UCSD-AML1 (cell line): Measurements from ENCODE around the gene PDIA3.
"Not testable (repeated sequence)": the region's sequence is repeated elsewhere in the genome, so short reads cannot be mapped to it uniquely, and the experiment has no call there.

Source experiments
- DNase-seq: peaks from one replicate; lab custom pipeline; 2025; ENCODE audit not compliant: unreplicated experiment; lab: John Stamatoyannopoulos, UW

PDIA3 gene

DNA sequence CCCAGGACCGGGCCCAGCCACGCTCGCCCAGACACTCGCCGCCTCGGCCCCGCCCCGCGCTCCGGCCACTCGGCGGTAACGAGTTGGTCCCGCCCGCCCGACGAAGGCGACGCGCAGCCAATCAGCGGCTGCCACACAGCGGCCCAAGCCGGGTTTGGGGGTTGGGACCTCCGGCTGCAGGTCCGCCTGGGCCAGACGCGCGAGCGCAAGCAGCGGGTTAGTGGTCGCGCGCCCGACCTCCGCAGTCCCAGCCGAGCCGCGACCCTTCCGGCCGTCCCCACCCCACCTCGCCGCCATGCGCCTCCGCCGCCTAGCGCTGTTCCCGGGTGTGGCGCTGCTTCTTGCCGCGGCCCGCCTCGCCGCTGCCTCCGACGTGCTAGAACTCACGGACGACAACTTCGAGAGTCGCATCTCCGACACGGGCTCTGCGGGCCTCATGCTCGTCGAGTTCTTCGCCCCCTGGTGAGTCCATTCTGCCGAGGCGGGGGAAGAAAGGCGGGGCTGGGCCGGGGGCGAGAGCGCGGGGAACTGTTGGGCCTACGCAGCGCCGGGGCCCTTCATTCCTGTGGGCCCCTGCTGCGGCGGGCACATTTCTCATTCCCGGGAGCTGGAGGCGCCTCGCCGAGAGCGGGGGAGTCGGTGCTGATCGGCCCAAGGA is at the start of gene PDIA3:
Gene PDIA3, plus strand, starts transcription at position 194 of the 658 bp plus-strand sequence. Its CDS starts 102 bp downstream, at position 296.
- peak; percentile 93 for DNase-seq

DNA sequence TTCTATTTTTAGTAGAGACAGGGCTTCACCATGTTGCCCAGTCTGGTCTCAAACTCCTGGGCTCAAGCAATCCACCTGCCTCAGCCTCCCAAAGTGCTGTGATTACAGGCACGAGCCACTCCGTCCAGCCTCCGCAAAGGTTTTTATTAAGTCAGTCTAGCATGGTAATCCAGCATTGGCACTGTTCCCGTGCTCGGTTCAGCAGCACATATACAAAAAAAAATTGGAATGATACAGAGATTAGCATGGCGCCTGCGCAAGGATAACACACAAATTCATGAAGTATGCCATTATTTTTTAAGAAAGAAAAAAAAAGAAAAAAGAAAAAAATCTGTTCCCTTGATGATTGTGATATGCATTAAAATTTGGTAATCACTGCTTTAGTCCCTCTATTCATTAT is 44.1 kb upstream of the PDIA3 start:
- DNase-seq = no peak

DNA sequence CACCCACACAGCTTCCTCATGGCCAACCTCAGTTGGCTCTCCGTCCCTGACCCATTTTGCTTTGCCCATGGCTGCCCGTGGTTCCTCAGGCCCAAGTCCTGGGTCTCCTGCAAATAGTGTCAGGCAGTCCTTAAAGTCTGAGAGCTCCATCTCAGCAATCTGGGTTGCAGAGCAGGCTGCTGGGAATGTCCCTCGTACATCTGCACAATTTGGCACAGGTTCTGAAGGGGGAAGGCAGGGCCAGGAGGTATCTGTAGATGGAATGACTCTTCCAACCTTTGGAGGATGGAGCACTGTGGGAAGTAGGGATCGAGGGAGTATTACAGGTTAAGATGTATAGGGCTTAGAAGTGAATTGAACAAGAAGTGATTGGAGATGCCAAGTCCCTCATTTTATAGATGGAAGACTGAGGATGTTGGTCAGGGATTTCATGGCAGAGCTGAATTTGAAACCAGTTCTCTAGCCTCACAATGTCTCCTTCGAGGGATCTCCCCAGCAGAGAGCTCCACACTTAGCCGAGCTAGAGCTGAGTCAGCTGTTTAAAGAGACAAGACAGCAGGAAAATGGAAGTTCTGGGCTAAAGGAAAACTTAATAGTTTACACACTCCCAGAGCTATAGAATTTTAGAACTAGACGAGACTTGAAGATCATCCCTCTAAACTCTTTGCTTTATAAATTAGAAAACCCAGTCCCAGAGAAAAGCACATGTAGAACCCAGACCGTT is 43.4 kb upstream of the PDIA3 start:
- DNase-seq = no peak

- DNase-seq = not testable (repeated sequence)
These were observed 35.7 kb upstream of the PDIA3 start for GRCh38 chr15:43710431-43711131.

DNA sequence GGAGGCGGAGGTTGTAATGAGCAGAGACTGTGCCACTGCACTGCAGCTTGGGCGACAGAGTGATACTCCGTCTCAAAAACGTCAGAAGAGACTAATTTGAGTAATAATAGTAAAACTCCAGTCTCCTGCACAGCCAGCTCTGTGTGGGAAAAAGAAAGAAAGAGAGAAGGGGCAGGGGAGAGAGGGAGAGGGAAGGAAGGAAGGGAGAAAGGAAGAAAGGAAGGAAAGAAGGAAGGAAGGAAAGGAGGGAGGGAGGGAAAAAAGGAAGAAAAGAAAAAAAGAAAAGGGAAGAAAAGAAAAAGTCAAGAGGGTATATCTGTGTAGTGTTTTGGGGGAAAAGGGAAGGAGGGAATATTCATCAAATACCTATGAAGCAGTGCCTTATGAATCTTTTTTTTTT is 23.1 kb upstream of the PDIA3 start:
- DNase-seq = no peak

DNA sequence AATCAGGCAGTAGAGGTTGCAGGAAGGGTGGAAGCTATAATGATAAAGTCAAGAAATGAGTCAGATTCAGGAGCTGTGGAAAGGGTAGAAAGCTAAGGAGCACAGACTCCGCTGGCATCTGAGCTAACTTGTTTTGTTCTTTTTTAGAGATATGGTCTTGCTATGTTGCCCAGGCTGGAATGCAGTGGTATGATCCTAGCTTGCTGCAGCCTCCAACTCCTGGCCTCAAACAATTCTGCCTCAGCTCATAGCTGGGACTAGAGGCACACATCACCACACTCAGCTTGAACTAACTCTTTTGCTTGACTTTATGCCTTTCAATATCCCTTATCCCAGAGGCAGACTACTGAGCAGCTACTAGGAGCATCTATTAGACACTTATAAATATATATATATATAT is 19.9 kb upstream of the PDIA3 start:
- DNase-seq = not testable (repeated sequence)

- DNase-seq = not testable (repeated sequence)
These were observed 18.0 kb upstream of the PDIA3 start for GRCh38 chr15:43728053-43728725.

DNA sequence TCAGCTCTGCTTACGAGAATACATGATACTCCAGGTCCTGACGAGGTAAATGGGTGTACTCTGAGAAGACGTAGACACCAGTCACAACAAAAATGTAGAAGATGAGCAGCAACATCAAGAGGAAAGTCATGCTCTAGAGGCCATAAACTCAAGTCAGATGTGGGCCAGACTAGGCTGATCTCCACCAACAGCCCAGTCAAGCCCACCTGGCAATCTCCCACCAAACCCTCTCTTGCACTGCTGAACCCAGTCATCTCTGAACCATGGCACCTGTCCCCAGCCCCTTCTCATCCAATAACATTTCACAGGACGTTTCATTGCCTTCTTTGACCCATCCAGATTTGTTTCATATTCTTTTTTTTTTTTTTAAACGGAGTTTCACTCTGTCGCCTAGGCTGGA is 10.8 kb upstream of the PDIA3 start:
- no peak for DNase-seq

DNA sequence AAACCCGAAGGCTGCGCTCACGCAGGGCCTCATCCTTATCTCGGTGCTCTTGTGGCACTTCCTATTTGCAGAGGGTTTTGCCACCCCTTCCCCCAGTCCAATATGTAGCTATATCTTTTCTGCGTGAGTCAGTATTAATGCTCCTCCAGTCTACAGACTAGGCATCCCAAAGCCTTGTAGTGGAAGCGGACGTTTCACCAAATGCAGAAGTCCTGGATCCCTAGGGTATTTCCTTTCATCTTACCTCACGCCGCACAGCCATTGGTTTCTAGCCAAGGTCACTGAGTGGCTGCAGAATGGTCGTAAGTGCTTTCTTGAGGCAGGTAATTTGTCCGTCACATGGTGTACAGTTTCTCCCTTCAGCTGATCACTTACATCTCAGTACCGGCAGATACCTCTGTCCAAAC is 668 bp downstream of the PDIA3 start:
- not testable (repeated sequence) for DNase-seq

- DNase-seq = no peak
These were observed 2.1 kb downstream of the PDIA3 start for GRCh38 chr15:43748376-43748775.

GRCh38 chr15:43749690-43750345 is 3.6 kb downstream of the PDIA3 start:
- no peak for DNase-seq

GRCh38 chr15:43751885-43752284 is 5.6 kb downstream of the PDIA3 start:
- DNase-seq = no peak

DNA sequence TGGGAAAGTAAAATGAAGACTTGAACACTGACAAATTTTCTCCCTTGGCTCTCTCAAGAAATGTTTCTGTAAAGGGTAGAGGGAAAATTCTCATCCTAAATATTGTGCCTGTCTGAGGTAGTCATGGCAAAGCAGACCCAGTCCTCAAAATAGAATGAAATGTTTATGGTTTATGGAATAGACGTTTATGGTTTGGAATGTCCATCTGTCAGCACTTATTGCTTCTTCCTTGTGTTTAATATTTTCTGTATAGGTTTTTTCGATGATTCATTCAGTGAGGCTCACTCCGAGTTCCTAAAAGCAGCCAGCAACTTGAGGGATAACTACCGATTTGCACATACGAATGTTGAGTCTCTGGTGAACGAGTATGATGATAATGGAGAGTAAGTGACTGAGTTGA is 16.6 kb downstream of the PDIA3 start:
- DNase-seq = no peak

- no peak for DNase-seq
These were observed 17.7 kb downstream of the PDIA3 start for GRCh38 chr15:43763819-43764446.

GRCh38 chr15:43769584-43770228 is 23.5 kb downstream of the PDIA3 start:
- peak; percentile 43 for DNase-seq

DNA sequence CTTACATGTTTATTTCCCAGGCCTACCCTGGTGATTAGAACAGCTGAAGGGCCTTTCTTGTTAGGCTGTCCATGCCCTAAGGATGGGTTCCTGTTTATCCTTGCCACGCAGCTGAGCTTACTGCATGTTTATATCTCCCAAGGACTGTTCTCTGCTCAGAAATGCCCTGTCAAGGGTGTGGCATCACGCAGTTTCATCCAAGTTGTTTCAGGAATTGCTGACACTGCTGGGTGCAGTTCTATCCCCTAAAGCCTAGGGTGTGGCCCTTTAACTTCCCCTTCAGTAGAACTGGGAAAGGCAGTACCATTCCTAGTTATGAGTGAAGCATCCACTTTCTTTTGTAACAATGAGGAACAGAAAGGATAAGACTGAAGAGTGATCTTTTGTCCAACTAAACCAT is 25.6 kb downstream of the PDIA3 start:
- DNase-seq = no peak

- DNase-seq = no peak
These were observed 26.4 kb downstream of the PDIA3 start for GRCh38 chr15:43772624-43773023.

- no peak for DNase-seq
These were observed 27.8 kb downstream of the PDIA3 start for GRCh38 chr15:43774062-43774461.

DNA sequence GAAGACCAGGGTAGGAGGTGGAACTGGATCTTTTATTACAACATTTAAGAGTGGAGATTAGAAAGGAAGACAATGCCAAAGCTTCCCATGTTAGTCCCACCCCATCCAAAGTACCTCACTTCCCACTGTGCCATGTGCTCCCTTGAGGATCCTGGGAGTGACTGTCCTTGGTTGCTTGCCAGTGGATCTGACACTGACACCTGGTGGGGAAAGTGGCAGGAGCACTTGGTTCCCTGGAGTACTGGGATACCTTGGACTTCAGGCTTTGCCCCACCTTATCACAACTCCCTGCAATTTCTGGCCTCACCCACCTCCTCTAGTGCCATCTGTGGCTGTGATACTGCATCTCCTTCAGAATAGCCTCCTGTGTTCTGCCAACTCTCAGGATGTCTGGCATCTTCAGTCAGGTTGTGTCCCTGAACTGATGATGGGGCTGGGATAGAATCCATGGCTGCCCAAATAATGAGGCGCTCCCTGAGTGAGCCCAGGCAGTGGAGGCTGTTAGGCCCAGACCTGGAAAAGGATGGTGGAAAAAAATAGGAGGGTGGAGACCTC is 29.2 kb downstream of the PDIA3 start:
- no peak for DNase-seq
